WTC11 (cell line): ENCODE measurements around the gene ZFC3H1. TPM values are rescaled to one million over a fixed set of nuclear protein-coding genes. Genes with fewer than 3 reads are reported as not detected.
A peak's percentile ranks its signal among the peaks of the same experiment; 100 is the strongest.

Experiments
- ATAC-seq: fragments of 200-7000 bp; cut with Tn5 transposase; 2 replicates; pipeline ENCODE4 v1.10.0; 2021; ENCODE audit warnings: mild to moderate bottlenecking, moderate library complexity
- CTCF ChIA-PET: fragments of 300-600 bp; sonication (Branson Sonifier 250); formaldehyde crosslinking; loops from one replicate; lab custom pipeline; 2021; ENCODE audit warnings: antibody characterized with exemption; lab: Charles Lee
- POLR2A ChIA-PET: fragments of 350-600 bp; sonication (Branson Sonifier 250); formaldehyde crosslinking; loops from one replicate; lab custom pipeline; 2021; ENCODE audit warnings: antibody characterized with exemption; lab: Charles Lee
- DNase-seq: peaks from one replicate; pipeline ENCODE4 v3.0.0; 2021; ENCODE audit warnings: low spot score
- H3K27ac Mint-ChIP-seq: 2 replicates; pipeline ENCODE4 v1.8.0; 2021; ENCODE audit warnings: mixed read lengths
- H3K27me3 Mint-ChIP-seq: 2 replicates; pipeline ENCODE4 v1.8.0; 2021; ENCODE audit warnings: low read depth, mild to moderate bottlenecking, moderate library complexity, mixed read lengths
- H3K36me3 Mint-ChIP-seq: 2 replicates; pipeline ENCODE4 v1.8.0; 2021; ENCODE audit warnings: mixed read lengths
- H3K4me1 Mint-ChIP-seq: 2 replicates; pipeline ENCODE4 v1.8.0; 2022; ENCODE audit warnings: mixed read lengths
- H3K4me3 Mint-ChIP-seq: 2 replicates; pipeline ENCODE4 v1.8.0; 2021; ENCODE audit warnings: mild to moderate bottlenecking, moderate library complexity, mixed read lengths
- H3K9me3 Mint-ChIP-seq: 2 replicates; pipeline ENCODE4 v1.8.0; 2021; ENCODE audit warnings: mixed read lengths
- ATF1 ChIP-seq: sonication (generic); formaldehyde crosslinking; IDR thresholded peaks from 2 replicates; pipeline ENCODE4 v1.8.1; 2023; ENCODE audit warnings: mild to moderate bottlenecking, moderate library complexity, missing genetic modification reagents
- CBFB ChIP-seq: sonication (generic); formaldehyde crosslinking; IDR thresholded peaks from 2 replicates; pipeline ENCODE4 v1.8.1; 2022; ENCODE audit warnings: mild to moderate bottlenecking, low read depth, missing genetic modification reagents
- EMX1 ChIP-seq: fragments of 250-450 bp; sonication (Bioruptor Pico); IDR thresholded peaks from 2 replicates; pipeline ENCODE4 v1.8.0; 2021; ENCODE audit warnings: mild to moderate bottlenecking
- ETV6 ChIP-seq: sonication (generic); formaldehyde crosslinking; IDR thresholded peaks from 2 replicates; pipeline ENCODE4 v1.8.1; 2022; ENCODE audit warnings: mild to moderate bottlenecking, missing genetic modification reagents
- GTF2I ChIP-seq: fragments of 250-450 bp; sonication (Bioruptor Pico); conservative IDR thresholded peaks from 2 replicates; pipeline ENCODE4 v1.4.0; 2021; ENCODE audit warnings: mild to moderate bottlenecking
- JAZF1 ChIP-seq: fragments of 250-450 bp; sonication (Bioruptor Pico); IDR thresholded peaks from 2 replicates; pipeline ENCODE4 v1.9.0; 2021; ENCODE audit warnings: moderate library complexity, mild to moderate bottlenecking, inconsistent platforms
- JUN ChIP-seq: sonication (generic); formaldehyde crosslinking; IDR thresholded peaks from 2 replicates; pipeline ENCODE4 v1.8.0; 2023; ENCODE audit warnings: mild to moderate bottlenecking, missing genetic modification reagents
- KAT7 ChIP-seq: sonication (generic); formaldehyde crosslinking; IDR thresholded peaks from 2 replicates; pipeline ENCODE4 v1.8.1; 2023; ENCODE audit warnings: missing genetic modification reagents, mild to moderate bottlenecking, borderline replicate concordance
- NFE2L1 ChIP-seq: sonication (generic); formaldehyde crosslinking; IDR thresholded peaks from 2 replicates; pipeline ENCODE4 v1.8.1; 2023; ENCODE audit warnings: missing genetic modification reagents
- NFYB ChIP-seq: sonication (generic); formaldehyde crosslinking; conservative IDR thresholded peaks from 2 replicates; pipeline ENCODE4 v1.8.0; 2022; ENCODE audit warnings: low read depth, missing genetic modification reagents
- NR2C2 ChIP-seq: sonication (generic); formaldehyde crosslinking; IDR thresholded peaks from 2 replicates; pipeline ENCODE4 v1.8.0; 2022; ENCODE audit warnings: mild to moderate bottlenecking, missing genetic modification reagents
- RELA ChIP-seq: sonication (generic); formaldehyde crosslinking; IDR thresholded peaks from 2 replicates; pipeline ENCODE4 v1.8.1; 2022; ENCODE audit warnings: missing genetic modification reagents, mild to moderate bottlenecking, borderline replicate concordance
- SP1 ChIP-seq: sonication (generic); formaldehyde crosslinking; conservative IDR thresholded peaks from 2 replicates; pipeline ENCODE4 v1.8.1; 2022; ENCODE audit warnings: missing genetic modification reagents
- TEAD1 ChIP-seq: sonication (generic); formaldehyde crosslinking; IDR thresholded peaks from 2 replicates; pipeline ENCODE4 v1.8.0; 2022; ENCODE audit warnings: mild to moderate bottlenecking, missing genetic modification reagents
- TEAD4 ChIP-seq: sonication (generic); formaldehyde crosslinking; IDR thresholded peaks from 2 replicates; pipeline ENCODE4 v1.8.0; 2022; ENCODE audit warnings: mild to moderate bottlenecking, missing genetic modification reagents
- ZNF138 ChIP-seq: sonication (generic); formaldehyde crosslinking; conservative IDR thresholded peaks from 2 replicates; pipeline ENCODE4 v1.8.1; 2022; ENCODE audit warnings: mild to moderate bottlenecking, moderate library complexity, missing genetic modification reagents
- ZNF317 ChIP-seq: sonication (generic); formaldehyde crosslinking; IDR thresholded peaks from 2 replicates; pipeline ENCODE4 v1.8.1; 2023; ENCODE audit warnings: low read depth, mild to moderate bottlenecking, moderate library complexity, missing genetic modification reagents, borderline replicate concordance
- ZNF416 ChIP-seq: fragments of 250-450 bp; sonication (Bioruptor Pico); IDR thresholded peaks from 2 replicates; pipeline ENCODE4 v1.9.0; 2021; ENCODE audit warnings: mild to moderate bottlenecking, inconsistent platforms
- total RNA-seq: library from RNA; stranded (reverse); gene quantifications from 3 replicates; pipeline ENCODE4 v1.2.3, GENCODE V29; 2021
- TF ChIP-seq, protein P1 (sequence below): sonication (generic); formaldehyde crosslinking; IDR thresholded peaks from 2 replicates; pipeline ENCODE4 v1.8.0; 2022; ENCODE audit warnings: mild to moderate bottlenecking, missing genetic modification reagents
- TF ChIP-seq, protein P2 (sequence below): sonication (generic); formaldehyde crosslinking; IDR thresholded peaks from 2 replicates; pipeline ENCODE4 v1.8.0; 2022; ENCODE audit warnings: mild to moderate bottlenecking, missing genetic modification reagents
- TF ChIP-seq, protein P3 (sequence below): fragments of 250-450 bp; sonication (Bioruptor Pico); conservative IDR thresholded peaks from 2 replicates; pipeline ENCODE4 v1.9.0; 2021; ENCODE audit warnings: mild to moderate bottlenecking
- TF ChIP-seq, protein P4 (sequence below): sonication (generic); formaldehyde crosslinking; conservative IDR thresholded peaks from 2 replicates; pipeline ENCODE4 v1.8.1; 2022; ENCODE audit warnings: mild to moderate bottlenecking, missing genetic modification reagents
- TF ChIP-seq, protein P5 (sequence below): fragments of 250-450 bp; sonication (Bioruptor Pico); IDR thresholded peaks from 2 replicates; pipeline ENCODE4 v1.9.0; 2021; ENCODE audit warnings: moderate library complexity, mild to moderate bottlenecking, inconsistent platforms, borderline replicate concordance
- TF ChIP-seq, protein P6 (sequence below): sonication (generic); formaldehyde crosslinking; IDR thresholded peaks from 2 replicates; pipeline ENCODE4 v1.8.0; 2022; ENCODE audit warnings: mild to moderate bottlenecking, missing genetic modification reagents
- TF ChIP-seq, protein P7 (sequence below): sonication (generic); formaldehyde crosslinking; IDR thresholded peaks from 2 replicates; pipeline ENCODE4 v1.8.0; 2023; ENCODE audit warnings: missing genetic modification reagents

The ZFC3H1 gene
- total RNA-seq, 1 experiment from 2014 or later = 33.9 TPM

DNA sequence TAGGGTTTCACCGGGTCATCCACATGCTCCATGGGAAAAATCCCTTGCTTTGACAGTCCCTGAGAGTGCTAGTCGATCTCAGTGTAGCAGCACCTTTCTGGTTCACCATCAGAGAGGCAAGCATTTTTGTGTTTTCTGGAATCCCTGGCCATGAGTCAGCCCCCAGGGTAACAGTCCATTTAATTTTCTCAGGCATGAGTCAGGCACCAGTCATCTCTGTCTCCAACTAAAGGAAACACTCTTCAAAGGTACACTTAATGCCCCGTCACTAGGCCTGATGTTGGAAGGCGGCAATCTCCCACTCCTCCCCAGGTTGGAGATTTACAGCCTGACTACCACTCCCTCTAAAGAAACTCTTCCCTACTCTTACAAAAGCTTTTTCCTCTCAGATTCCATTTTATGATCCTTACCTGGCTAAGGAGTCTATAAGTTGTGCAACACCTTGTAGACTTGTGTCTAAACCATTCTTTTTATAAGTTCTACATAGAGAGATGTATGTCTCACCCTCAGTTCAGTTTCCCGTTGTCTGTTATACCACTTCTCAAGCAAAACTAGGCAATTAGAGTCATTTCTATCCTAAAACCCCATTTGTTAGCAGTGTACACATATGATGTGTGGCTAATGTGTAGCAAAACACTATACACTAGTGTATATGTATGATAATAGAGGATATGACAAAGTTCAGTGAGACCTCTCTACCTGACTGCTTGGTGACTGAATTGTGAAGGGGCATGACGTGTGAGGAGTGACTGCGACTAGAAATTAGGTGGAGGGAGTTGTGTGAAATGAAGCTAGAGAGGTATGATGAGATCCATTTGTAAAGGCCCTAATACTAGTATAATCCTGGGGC lies 46.9 kb upstream of the ZFC3H1 start:
- no peak for DNase-seq
- TF ChIP-seq, protein P1, sequence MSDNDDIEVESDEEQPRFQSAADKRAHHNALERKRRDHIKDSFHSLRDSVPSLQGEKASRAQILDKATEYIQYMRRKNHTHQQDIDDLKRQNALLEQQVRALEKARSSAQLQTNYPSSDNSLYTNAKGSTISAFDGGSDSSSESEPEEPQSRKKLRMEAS = no peak
- TF ChIP-seq GTF2I (no peak), ETV6 (CRISPR knock-in tag) (no peak), RELA (CRISPR knock-in tag) (no peak), CBFB (CRISPR knock-in tag) (no peak), KAT7 (no peak), JUN (CRISPR knock-in tag) (no peak), TEAD4 (no peak)
- TF ChIP-seq, protein P2, sequence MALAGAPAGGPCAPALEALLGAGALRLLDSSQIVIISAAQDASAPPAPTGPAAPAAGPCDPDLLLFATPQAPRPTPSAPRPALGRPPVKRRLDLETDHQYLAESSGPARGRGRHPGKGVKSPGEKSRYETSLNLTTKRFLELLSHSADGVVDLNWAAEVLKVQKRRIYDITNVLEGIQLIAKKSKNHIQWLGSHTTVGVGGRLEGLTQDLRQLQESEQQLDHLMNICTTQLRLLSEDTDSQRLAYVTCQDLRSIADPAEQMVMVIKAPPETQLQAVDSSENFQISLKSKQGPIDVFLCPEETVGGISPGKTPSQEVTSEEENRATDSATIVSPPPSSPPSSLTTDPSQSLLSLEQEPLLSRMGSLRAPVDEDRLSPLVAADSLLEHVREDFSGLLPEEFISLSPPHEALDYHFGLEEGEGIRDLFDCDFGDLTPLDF = no peak
- TF ChIP-seq, protein P3, sequence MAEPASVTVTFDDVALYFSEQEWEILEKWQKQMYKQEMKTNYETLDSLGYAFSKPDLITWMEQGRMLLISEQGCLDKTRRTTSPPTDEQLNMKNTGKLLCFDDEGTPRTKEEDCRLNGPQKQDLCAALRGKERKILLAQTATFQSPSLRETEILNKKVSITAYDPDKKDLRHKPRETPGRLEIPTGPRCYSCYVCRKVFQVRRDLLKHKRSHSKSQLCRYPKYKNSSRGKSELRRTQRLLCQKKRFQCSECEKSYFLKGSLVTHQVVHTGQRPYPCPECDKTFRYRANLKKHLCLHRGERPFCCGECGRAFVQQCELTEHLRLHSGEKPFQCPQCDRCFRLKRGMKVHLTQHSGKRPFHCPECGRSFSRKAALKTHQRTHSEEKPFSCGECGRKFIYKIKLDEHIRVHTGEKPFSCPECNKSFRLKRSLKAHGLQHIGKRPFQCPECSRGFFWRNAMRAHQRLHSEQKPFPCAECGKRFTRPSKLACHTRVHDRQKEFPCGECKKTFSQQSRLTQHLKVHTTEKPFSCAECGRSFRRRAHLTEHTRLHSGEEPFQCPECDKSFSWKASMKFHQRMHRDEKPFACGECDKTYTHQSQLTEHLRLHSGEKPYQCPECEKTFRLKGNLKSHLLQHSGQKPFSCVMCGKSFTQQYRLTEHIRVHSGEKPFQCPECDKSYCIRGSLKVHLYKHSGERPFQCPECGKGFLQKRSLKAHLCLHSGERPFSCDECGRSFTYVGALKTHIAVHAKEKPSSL = no peak
- TF ChIP-seq, protein P4, sequence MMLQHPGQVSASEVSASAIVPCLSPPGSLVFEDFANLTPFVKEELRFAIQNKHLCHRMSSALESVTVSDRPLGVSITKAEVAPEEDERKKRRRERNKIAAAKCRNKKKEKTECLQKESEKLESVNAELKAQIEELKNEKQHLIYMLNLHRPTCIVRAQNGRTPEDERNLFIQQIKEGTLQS = no peak
- TF ChIP-seq, protein P5, sequence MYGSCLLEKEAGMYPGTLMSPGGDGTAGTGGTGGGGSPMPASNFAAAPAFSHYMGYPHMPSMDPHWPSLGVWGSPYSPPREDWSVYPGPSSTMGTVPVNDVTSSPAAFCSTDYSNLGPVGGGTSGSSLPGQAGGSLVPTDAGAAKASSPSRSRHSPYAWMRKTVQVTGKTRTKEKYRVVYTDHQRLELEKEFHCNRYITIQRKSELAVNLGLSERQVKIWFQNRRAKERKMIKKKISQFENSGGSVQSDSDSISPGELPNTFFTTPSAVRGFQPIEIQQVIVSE (CRISPR knock-in tag) = no peak
- H3K4me1 Mint-ChIP-seq = peaks cover 26% of the 10 kb centered on the region
- ChIA-PET POLR2A (no interaction called here), CTCF (no interaction called here)
- H3K4me3 Mint-ChIP-seq = no peak overlapping the region
- H3K27me3 Mint-ChIP-seq = no peaks in the 10 kb centered on the region; the same call in 1 of the 2 replicates
- peak; percentile 50 for ATAC-seq
- no peak overlapping the region for H3K27ac Mint-ChIP-seq
- peaks cover 17% of the 10 kb centered on the region for H3K36me3 Mint-ChIP-seq
- peaks cover 41% of the 10 kb centered on the region for H3K9me3 Mint-ChIP-seq

DNA sequence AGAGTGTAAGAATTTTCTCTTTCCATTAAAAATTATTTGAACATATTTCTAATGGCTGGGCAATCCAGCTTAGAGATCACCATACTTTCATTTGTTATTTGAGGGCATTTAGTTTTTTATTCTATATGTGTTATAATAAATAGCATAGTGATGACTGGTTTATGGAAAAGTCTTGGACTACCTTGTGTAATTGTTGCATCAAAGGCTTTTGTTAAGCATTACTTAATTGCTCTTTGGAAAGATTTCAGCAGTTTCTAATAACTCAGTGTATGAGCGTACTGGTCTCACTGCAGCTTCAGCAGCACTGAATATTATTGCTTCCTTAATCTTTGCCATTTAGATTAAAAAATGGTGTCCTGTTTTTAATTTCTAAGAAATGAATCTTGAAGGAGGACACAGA lies 45.0 kb upstream of the ZFC3H1 start:
- Mint-ChIP-seq H3K4me3 (no peak overlapping the region), H3K27ac (no peak overlapping the region), H3K9me3 (peaks cover 24% of the 10 kb centered on the region), H3K36me3 (peaks cover 13% of the 10 kb centered on the region; the same call in 1 of the 2 replicates), H3K4me1 (peaks cover 26% of the 10 kb centered on the region), H3K27me3 (no peaks in the 10 kb centered on the region; the same call in 1 of the 2 replicates)
- ChIA-PET POLR2A (interaction anchor here (0.7 kb wide), 1 partner anchor 166 kb away, joined by 3 read pairs; no protein-coding TSS in a partner anchor), CTCF (interaction anchor here (0.8 to 1.3 kb wide), 2 partner anchors 38 to 72 kb away, joined by 3 to 8 read pairs; no protein-coding TSS in a partner anchor)
- DNase-seq (no peak), ATAC-seq (no peak)
- TF ChIP-seq, protein P6, sequence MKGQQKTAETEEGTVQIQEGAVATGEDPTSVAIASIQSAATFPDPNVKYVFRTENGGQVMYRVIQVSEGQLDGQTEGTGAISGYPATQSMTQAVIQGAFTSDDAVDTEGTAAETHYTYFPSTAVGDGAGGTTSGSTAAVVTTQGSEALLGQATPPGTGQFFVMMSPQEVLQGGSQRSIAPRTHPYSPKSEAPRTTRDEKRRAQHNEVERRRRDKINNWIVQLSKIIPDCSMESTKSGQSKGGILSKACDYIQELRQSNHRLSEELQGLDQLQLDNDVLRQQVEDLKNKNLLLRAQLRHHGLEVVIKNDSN (CRISPR knock-in tag) = no peak
- TF ChIP-seq NR2C2 (CRISPR knock-in tag) (no peak), ZNF416 (CRISPR knock-in tag) (no peak), ATF1 (no peak), GTF2I (no peak), SP1 (CRISPR knock-in tag) (no peak), NFYB (CRISPR knock-in tag) (no peak), JAZF1 (CRISPR knock-in tag) (no peak), ZNF317 (CRISPR knock-in tag) (no peak), TEAD1 (CRISPR knock-in tag) (no peak), NFE2L1 (CRISPR knock-in tag) (no peak), ZNF138 (CRISPR knock-in tag) (no peak), EMX1 (CRISPR knock-in tag) (no peak), ETV6 (CRISPR knock-in tag) (no peak)
- TF ChIP-seq, protein P7, sequence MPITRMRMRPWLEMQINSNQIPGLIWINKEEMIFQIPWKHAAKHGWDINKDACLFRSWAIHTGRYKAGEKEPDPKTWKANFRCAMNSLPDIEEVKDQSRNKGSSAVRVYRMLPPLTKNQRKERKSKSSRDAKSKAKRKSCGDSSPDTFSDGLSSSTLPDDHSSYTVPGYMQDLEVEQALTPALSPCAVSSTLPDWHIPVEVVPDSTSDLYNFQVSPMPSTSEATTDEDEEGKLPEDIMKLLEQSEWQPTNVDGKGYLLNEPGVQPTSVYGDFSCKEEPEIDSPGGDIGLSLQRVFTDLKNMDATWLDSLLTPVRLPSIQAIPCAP (CRISPR knock-in tag) = no peak
